HG02981 (cell line): ENCODE results near the gene GGACT.
A peak's percentile ranks its signal among the peaks of the same experiment; 100 is the strongest.

Experiments used
- ATAC-seq: cut with Tn5 transposase; IDR thresholded peaks from one replicate; pipeline ENCODE4 v1.9.1; 2021; ENCODE audit warnings: mild to moderate bottlenecking, moderate library complexity; ENCODE audit not compliant: unreplicated experiment

The GGACT gene

DNA sequence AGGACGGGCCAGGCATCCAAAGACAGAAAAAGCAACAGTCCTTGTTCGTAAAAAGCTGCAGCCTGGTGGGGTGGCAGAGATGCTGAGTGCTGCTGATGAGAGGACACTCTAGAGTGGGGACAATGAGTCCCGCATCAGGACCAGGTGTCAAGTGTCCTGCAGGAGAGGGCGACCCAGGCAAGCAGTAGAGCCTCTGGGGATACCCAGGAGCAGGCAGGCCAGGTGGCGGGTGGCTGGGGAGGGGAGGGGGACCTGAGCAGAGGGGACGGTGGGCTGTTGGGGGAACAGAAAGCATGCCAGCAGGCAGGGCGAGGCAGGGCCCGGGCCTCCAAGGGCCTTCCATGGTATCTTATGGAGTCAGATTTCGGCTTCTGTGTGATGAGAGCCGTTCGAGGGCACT is 35.8 kb downstream of the GGACT start:
- no peak for ATAC-seq

DNA sequence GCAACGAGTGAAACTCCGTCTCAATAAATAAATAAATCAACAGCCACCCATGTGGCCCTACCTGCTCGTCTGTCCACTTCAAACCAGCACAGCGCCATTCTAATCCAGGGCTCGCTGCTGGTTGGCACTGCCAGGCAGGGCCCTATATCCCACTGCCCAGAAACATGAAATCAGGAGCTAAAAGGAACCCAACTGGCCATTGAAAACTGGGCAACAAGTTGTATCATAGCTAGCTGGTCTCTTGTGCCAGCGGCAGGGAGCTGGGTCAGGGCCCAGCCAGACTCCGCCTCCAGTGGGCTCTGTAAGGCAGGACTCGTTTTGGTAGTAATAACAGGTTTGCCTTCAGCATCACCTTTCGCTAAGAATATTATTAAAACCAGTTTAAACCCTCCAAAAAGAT is 39.3 kb downstream of the GGACT start:
- no peak for ATAC-seq

- no peak for ATAC-seq
These were observed 40.8 kb downstream of the GGACT start for GRCh38 chr13:100547791-100548201.

GRCh38 chr13:100546713-100547405 is 41.7 kb downstream of the GGACT start:
- ATAC-seq, result no peak

GRCh38 chr13:100545684-100546061 is 42.9 kb downstream of the GGACT start:
- ATAC-seq, result no peak

DNA sequence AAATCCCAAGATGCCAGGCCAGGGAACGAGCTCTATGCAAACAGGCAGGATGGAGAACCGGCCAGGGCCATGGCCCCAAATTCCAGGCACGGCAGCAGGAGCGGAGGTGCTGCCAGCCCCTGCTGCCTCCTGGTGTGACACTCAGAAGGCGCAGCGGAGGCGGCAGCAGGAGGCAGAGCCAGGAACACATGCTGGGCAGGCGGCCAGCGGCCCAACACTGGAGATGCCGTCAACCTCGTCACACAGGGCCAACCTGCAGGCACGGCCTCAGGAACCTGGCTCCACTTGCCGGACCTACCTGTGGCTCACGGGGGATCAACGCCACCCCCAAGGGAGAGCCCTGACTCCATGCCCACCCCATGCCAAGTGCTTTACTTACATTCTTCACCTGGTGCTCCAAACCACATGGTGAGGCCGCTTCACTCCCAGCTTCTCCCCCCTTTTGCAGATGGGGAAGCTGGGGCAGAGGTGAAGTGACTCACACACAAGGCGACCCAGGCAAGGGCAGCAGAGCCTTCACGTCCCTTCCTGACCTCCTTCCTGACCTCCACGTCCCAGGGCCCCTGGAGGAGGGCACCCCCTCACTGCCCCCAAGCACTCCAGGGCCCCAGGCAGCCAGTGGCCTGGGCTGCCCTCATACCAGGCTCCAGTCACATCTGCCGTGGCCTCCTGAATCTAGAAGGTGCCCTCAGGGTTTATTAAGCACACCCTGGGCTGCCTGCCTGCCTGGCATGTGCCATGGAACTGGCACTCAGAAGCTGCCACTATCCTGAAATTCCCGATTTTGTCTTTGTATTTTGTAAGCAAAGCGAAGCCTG is 43.5 kb downstream of the GGACT start:
- ATAC-seq, result no peak

GRCh38 chr13:100543872-100544602 is 44.6 kb downstream of the GGACT start:
- ATAC-seq, result no peak

DNA sequence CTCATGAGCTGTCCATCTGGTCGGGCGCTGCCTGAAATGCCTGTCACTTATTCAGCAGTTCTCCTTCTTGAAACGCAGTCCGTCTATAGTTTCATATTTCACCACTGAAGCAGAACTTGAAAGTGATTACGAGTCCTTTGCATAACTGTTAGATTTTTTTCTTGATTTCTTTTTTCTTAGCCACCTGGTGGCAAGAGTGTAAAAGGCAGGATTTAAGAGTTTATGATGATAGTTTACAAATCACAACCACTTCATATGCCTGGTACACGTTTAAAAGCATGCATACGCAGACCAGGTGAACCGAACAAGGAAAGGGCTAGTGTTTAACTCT is 45.8 kb downstream of the GGACT start:
- ATAC-seq, result peak; percentile 93

GRCh38 chr13:100541897-100542825 is 46.4 kb downstream of the GGACT start:
- ATAC-seq, result no peak

DNA sequence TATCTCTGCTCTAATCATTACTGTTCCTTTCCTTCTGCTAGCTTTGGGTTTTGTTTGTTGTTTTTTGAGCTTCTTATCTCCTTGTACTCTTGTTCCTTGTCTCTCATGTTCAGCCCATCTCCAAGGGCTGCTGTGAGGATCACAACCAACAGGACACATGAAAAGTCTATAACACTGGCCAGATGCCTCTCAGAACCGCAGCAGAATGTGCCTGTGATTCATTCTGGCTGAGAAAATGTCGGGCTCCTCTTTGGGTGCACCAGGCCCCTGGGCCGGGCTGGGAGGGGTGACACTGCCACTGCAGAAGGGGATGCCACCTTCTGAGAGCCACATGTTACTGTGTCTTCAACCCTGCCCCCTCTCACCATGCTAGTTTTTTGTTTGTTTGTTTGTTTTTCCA is 48.0 kb downstream of the GGACT start:
- no peak for ATAC-seq

GRCh38 chr13:100537951-100538462 is 50.6 kb downstream of the GGACT start:
- ATAC-seq, result no peak

GRCh38 chr13:100537486-100537885 is 51.1 kb downstream of the GGACT start:
- ATAC-seq, result no peak

GRCh38 chr13:100536643-100537180 is 51.9 kb downstream of the GGACT start:
- ATAC-seq, result no peak

- no peak for ATAC-seq
These were observed 53.0 kb downstream of the GGACT start for GRCh38 chr13:100535426-100536135.

GRCh38 chr13:100534911-100535310 is 53.7 kb downstream of the GGACT start:
- no peak for ATAC-seq

- no peak for ATAC-seq
These were observed 54.3 kb downstream of the GGACT start for GRCh38 chr13:100534147-100534843.

- no peak for ATAC-seq
These were observed 55.0 kb downstream of the GGACT start for GRCh38 chr13:100533588-100534041.

GRCh38 chr13:100532836-100533435 is 55.7 kb downstream of the GGACT start:
- no peak for ATAC-seq
